SKM-1 (cell line): ENCODE results near the gene GZMB.
"Not testable (repeated sequence)": the region's sequence is repeated elsewhere in the genome, so short reads cannot be mapped to it uniquely, and the experiment has no call there.

Experiments
- DNase-seq: peaks from one replicate; lab custom pipeline; 2025; ENCODE audit not compliant: unreplicated experiment; lab: John Stamatoyannopoulos, UW

GZMB gene

GRCh38 chr14:24634158-24634557 is at the start of gene GZMB:
TSS of gene GZMB (minus strand) at chr14:24634190. CDS start at chr14:24634160, 30 bp downstream.
- no peak for DNase-seq

GRCh38 chr14:24681056-24681455 is 47.1 kb upstream of the GZMB start:
- DNase-seq, result no peak

DNA sequence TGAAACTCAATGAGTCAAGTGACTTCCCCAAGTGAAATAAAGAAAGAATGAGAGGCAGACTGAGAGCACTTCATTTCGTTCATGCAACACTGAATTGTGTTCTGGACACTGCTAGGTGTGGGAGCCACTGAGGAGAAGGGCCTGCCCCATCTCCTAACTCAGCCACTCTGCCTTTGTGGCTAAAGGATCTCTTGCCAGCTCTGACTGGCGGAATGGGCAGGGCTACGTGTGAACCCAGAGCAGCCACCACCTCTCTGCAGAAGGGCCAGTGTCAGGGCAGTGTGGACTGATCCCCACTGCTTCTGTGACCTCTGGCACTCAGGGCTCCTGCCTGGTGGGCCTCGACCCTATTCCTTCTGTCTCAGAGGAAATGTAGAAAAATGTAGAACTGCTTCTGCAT is 46.5 kb upstream of the GZMB start:
- no peak for DNase-seq

GRCh38 chr14:24679248-24679961 is 45.4 kb upstream of the GZMB start:
- no peak for DNase-seq

DNA sequence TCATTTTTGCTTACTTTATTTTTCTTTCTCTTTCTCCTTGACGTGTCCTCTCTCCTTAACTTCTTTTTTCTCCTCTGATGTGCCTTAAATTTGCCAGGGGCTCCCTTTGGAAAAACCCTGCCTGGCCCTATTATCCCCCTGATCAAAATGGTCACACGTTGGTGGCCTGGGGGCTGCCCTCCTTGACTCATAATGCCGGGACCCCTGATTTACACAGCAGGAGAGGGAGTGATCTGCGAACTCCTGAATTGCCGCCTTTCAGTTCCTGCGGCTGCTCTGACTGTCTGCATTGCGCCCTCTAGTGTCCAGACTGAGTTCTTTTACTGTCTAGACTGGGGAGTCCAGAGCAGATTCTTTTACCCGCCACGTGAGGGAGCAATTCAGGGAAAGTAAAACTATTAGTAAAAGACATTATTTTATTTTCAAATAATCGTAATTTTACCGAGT is 44.8 kb upstream of the GZMB start:
- DNase-seq, result peak; percentile 22

- no peak for DNase-seq
These were observed 44.0 kb upstream of the GZMB start for GRCh38 chr14:24677956-24678355.

DNA sequence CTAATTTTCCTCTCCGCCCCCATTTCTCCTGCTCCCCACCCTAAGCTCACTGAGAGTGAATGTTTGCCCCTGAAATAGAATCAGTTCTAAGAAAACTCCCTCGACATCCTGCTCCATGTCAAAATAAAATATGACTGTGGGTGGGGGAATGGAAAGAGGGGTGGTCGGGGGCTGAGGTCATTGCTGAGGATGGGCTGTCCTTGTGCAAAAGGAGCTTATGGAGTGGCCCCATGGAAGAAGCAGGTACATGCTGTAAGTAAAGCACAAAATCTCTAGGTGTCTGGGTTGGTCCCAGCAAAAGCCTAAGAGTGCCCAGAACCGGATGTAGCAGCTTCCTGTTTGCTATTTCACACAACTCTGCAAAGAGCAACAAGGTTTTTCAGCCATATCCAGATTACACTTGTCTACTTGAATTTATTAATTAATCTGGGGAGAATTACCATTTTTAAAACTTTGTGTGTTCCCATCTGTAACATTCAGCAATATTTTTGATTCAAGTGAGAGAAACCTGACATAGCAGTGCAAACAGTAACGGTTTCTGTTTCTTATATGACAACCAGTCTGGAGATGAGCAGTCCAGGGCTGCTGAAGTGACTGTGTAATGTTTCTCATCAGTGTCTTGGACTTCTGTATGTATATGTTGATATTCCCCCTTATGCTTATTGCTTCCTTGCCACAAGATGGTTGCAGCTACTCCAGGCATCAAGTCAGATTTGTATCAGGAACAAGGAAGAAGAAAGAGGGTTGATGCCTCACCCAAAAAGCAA is 40.4 kb upstream of the GZMB start:
- no peak for DNase-seq

DNA sequence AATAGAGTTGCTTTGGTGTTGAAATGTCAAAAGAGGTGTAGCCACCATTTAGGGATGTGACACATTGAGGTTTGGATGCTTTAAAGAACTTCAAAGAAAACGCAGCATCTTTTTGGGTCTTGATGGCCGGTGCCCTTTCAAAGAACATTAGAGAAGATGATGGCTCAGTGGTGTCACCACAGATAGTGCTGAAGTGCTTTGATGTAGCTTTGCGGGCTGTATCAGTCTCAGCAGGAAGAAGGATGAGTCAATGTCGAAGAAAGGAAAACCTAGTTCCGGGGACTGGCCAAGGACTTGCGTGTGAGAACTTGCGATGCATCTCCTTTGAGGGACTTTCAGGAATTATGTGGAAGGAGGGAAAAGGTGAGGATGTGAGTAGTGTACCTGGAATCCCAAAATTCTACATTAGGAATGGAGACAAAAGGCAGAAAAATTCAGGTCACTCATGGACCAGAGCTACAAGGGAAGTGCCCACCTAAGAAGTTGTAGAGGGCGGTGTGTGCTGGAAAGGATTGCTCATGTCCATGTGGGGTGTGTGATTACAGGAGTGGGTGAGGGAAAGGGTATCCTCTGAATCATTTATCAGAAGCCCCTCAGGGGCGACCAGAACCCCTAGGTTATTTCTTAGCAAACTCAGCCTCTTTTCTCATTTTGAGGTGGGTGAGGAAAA is 39.7 kb upstream of the GZMB start:
- no peak for DNase-seq

DNA sequence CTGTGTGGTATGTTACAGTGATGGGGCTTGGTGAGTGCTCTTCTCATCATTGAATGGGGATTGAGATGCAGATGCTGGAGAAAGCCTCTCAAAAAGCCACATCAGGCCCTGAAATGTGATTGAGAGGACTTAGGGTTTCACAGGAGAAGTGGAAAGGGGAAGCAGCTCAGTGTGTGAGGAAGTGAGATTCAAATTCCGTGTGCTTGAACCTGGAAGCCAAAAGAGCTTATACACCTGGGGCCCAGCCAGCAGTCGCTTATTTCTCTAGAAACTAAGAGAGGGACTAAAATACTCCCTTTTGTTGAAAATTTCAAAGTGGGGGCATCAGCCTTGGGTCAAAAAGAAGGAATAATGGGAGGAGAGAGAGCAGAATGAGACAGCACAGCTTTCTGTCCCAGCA is 39.1 kb upstream of the GZMB start:
- DNase-seq, result peak; percentile 27

- no peak for DNase-seq
These were observed 36.6 kb upstream of the GZMB start for GRCh38 chr14:24670594-24670993.

DNA sequence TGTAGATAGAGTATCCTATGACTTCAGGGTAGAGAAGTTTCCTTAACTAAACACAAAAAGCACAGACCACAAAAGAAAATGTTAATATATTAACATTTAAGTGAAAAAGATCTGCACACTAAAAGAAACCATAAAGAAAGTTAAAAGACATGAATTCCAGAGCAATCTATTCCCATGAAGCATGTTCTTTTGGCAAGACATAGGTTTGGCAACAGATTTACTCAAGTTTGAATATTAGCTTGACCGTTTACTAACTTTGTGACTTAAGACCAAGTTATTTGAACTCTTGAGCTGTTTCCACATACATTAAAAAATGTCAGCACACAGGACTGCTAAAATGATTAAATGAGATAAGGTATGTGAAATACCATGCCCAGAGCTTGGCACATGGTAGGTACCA is 35.7 kb upstream of the GZMB start:
- no peak for DNase-seq

- no peak for DNase-seq
These were observed 31.5 kb upstream of the GZMB start for GRCh38 chr14:24665440-24665991.

DNA sequence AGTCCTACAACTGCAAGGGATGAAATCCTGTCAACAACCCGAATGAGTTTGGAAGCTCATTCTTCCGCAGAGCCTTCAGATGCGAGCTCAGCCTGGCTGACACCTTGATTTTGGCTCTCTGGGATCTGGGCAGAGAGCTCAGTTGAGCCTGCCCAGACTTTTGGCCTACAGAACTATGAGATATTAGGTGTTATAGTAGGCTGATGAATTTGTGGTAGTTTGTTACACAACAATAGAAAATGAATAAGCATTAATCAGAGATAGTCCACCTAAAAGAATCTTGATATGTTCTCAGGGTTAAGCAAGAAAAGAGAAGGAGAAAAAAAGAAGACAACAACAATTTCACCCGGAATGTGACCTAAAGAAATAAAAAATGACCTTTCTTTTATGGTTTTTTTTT is 30.4 kb upstream of the GZMB start:
- DNase-seq, result no peak

DNA sequence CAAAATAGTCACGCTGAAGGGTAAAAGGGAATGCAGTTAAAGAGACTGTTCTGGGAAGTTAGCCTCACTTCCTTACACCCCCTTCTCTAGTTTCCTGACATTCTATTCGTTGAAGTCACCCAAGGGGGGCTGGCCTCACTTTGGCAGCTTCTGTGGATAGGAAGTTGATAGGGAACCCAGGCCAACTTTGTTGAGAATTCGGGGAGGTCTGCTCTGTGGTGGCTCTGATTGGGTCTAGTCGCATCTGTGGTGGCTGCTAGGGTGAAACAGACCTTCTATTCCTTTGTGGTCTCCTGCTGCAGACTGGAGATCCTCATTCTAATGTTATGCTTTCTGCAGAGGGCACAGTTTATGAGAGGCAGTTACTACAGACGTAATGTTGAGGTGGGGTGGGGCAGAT is 28.8 kb upstream of the GZMB start:
- no peak for DNase-seq

DNA sequence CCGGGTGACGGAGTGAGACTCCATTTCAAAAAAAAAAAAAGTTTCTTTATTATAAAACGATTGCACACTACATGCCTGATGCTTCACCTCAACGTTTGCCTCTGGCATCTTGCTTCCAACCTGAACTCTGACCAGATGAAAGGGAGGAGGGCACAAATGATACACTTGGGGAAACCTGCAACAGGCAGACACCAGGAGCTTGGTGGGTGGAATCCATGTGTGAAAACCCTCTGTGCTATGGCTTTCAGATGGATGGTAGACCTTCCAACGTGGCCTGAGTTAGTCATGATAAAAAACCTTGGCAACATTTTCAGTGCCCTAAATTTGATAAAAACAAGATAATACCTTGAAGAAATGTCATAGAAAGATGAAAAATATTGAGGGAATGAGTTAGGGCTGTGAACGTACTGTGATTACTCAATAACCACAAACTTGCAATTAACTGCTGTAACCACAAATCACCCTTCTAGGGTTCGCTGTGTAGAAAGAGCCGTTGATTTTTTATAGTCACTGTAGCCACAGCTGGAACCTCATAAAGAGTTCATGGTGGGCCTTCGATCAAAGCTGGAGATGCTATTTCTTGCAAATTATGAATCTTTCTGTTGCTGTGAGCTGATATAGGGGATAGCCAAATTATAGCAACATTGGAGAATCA is 26.1 kb upstream of the GZMB start:
- DNase-seq, result no peak

GRCh38 chr14:24648361-24648760 is 14.4 kb upstream of the GZMB start:
- not testable (repeated sequence) for DNase-seq

- no peak for DNase-seq
These were observed 5.9 kb upstream of the GZMB start for GRCh38 chr14:24639905-24640304.

- no peak for DNase-seq
These were observed 5.3 kb upstream of the GZMB start for GRCh38 chr14:24639270-24639669.

GRCh38 chr14:24633353-24633752 is 637 bp downstream of the GZMB start:
- no peak for DNase-seq

GRCh38 chr14:24632761-24633160 is 1.2 kb downstream of the GZMB start:
- no peak for DNase-seq

- DNase-seq, result no peak
These were observed 1.7 kb downstream of the GZMB start for GRCh38 chr14:24632336-24632735.
